NCI-H1417 treated with DMSO at 0.1 percent for 48 hours (cell line): ENCODE measurements around the gene LARGE1.

Experiments used
- DNase-seq: peaks from one replicate; lab custom pipeline; 2025; lab: John Stamatoyannopoulos, UW

The LARGE1 gene

DNA sequence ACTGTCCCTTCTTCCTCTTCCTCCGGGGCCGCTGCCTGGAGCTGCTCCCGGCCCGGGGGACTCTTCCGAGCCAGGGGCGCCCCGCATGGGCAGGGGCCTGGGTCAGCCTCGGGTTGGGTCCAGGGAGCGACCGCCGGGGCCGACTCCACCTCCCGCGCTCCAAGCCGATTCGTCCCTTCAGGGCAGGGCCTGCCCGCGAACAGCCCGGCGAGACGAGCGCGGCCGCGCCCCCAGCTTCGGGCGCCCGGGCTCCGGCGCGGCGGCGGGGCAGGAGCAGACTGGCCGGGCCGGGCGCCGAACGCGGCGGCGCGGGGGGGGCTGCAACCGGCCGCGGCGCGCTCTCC is at the start of gene LARGE1:
Gene LARGE1 (minus strand): TSS at position 280 of the 344 bp plus-strand sequence.
- no peak for DNase-seq

- DNase-seq, result no peak
Observed at GRCh38 chr22:33969045-33969444, 48.8 kb upstream of the LARGE1 start.

GRCh38 chr22:33964121-33964520 is 43.8 kb upstream of the LARGE1 start:
- DNase-seq, result no peak

DNA sequence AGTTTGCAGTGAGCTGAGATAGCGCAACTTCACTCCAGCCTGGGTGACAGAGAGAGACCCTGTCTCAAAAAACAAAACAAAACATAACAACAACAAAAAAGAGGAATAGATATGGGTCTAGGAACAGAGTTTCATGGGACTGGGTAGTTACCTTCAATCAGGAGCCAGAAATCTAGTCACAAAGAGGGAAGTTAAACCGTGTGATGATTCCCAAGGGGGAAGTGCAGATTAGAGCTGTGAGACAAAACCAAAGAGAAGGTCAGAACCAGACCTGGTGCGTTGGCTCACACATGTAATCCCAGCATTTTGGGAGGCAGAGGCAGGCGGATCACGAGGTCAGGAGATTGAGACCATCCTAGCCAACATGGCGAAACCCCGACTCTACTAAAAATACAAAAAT is 42.1 kb upstream of the LARGE1 start:
- DNase-seq, result no peak

GRCh38 chr22:33958741-33959140 is 38.5 kb upstream of the LARGE1 start:
- no peak for DNase-seq

- DNase-seq, result no peak
Observed at GRCh38 chr22:33957086-33957485, 36.8 kb upstream of the LARGE1 start.

GRCh38 chr22:33952776-33953175 is 32.5 kb upstream of the LARGE1 start:
- DNase-seq, result no peak

DNA sequence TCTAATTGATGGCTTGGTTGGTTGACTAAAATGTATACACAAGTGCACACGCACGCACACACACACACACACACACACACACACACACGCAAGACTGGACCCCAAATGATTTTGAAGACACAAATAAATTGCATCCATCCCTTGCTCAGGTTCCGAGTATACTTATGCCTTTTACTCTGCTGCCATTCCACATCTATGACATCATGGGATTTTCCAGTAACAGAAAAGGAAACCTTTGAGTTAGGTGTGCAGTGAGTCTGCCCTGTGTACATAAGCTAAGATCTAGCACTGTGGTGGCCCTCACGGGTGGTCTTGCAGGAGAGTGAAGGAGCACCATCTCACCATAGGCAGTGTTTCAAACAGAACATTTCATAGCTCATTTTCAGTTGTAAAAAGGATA is 20.5 kb upstream of the LARGE1 start:
- no peak for DNase-seq

DNA sequence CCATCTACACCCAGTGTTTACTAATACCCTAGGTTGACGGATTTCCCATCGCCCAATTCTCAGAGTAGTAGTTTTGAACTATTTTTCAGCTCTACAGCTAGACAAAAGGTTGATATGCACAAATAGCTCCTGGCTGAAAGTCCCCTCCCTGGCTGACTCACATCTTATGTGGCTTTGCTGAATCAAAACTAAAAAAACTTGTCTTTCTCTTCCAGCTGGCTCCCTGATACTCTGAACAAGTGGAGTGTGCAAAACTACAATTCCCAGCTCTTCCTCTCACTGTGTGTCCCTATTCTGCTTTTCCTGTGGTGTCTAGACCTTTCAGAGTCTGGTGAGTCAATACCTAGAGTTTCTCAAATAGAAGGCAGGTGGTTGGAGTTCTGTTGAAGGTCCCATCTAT is 12.7 kb upstream of the LARGE1 start:
- no peak for DNase-seq

- DNase-seq, result no peak
Observed at GRCh38 chr22:33931406-33931805, 11.1 kb upstream of the LARGE1 start.

DNA sequence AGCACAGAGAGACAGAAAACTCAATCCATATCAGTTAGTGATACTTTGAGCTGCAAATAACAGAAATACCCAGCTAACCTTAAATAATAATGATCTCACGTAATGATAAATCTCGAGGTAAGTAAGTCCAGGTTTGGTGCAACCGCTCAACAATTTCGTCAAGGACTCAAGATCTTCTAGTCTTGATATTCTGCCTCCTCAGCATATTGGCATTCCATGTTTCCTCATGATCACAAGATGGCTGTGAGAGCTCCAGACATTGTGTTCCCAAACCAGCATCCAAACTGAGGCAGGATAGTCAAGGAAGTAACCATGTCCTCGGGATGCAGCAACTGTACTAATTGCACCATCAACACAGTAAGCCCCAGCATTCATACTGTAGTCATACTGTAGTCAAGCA is 7.5 kb upstream of the LARGE1 start:
- no peak for DNase-seq

DNA sequence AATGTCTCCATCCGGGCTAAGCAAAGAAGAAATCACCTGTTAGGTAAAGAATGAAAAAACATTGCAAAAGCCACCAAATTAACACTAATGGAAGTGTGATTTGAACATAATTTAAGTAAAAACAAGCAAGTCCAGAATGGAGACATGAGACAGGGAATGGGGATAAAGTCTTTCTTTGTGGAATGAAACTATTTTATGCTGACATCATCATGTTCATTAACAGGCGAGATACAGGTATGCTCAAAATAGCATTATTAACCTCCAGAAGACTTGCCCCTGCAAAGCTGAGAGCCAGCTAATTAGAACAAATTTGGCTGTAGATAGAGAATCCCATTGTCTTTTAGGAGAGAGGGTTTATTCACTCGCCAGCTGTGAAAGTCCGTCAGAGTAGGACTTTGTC is 4.9 kb upstream of the LARGE1 start:
- DNase-seq, result no peak

- peak; percentile 39 for DNase-seq
Observed at GRCh38 chr22:33923660-33924246, 3.5 kb upstream of the LARGE1 start.

DNA sequence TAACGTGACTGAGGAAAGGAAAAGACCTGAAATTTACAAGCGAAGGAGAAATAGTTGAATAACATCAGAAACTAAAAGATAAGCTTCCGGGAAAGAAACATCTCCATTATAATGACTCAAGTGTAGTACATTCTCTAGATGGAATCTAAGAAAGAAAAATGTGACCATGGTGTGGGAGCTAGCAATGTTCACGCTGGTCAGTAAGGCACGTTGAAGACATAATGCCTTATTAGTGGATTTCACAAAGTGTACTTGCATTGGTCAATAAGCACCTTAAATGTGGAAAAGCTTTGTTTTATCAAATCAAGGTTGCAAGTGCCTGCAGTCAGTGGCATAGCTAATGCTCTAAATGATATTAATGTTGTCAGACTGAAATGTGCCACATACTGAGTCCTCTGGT is 2.8 kb upstream of the LARGE1 start:
- DNase-seq, result no peak

- DNase-seq, result no peak
Observed at GRCh38 chr22:33922349-33922681, 2.0 kb upstream of the LARGE1 start.

DNA sequence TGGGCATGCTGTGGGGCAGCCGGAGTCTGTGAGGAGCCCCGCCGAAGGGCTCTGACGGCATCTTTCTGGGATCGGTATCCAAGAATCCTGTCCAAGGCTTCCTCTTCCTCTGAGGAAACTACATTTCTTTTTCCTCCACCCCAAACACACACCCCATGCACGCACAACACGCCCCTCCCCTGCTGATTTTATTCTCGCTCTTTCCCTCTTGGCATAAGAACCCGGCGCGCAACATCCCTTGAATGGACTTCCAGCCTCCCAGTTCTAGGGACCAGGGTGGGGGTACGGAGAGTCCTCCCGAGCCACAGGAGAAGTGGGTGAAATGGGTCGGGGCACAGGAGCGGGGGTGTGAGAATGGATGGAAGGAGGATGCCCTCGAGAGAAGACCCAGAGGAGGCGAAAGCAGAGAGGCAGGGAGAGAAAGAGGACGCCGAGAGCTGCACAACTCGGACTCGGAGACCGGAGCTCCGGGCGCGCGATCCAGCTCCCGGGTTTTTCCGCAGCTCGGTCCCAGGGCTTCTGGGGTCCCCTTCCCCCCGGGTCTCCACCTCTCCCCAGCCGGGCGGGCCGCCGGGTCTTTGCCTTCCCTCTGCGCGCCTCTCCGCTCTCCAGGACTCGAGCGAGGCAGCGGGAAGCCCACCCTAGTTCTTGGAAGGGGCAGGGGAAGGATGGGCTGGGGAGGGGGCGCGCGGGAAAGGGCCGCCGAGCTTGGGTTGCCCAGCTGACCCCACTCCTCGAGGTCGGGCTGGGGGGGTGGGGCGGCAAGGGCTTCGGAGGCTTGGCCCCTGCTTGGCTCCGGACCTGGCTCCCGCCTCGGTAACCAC is 1.5 kb upstream of the LARGE1 start:
- no peak for DNase-seq

GRCh38 chr22:33920927-33921524 is 750 bp upstream of the LARGE1 start:
- DNase-seq, result peak; percentile 59

- no peak for DNase-seq
Observed at GRCh38 chr22:33919391-33920196, 682 bp downstream of the LARGE1 start.

DNA sequence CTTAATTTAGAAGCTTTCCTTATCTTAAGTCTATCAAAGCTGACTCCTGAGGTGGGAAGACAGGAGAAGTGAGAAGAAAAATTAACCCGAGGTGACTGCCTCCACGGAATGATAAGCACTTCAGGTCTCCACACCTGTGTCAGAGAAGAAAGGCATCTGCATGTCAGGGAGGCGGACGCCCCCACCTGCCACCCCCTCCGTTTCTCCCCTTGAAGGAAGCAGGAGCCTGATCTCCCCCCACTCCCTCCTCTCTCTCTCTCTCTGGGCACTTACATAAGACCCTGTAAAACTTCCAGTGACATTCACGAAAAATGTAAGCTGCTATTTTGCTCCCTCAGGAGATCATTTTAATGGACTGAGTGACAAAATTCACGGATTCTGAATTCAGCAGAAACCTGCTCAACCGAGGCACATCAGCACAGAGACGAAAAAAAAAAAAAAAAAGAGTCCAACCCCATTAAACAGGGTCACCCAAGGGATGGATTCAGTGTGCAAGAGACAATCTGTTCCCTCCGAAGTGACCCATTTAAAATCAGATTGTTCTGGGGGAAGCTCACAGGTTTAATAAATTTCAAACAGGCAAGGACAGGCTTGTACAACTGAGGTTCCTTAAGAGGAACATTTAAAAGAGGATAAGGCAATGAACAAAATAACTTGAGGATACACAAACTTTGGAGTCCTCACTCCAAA is 1.5 kb downstream of the LARGE1 start:
- no peak for DNase-seq

- DNase-seq, result no peak
Observed at GRCh38 chr22:33917744-33918406, 2.4 kb downstream of the LARGE1 start.

DNA sequence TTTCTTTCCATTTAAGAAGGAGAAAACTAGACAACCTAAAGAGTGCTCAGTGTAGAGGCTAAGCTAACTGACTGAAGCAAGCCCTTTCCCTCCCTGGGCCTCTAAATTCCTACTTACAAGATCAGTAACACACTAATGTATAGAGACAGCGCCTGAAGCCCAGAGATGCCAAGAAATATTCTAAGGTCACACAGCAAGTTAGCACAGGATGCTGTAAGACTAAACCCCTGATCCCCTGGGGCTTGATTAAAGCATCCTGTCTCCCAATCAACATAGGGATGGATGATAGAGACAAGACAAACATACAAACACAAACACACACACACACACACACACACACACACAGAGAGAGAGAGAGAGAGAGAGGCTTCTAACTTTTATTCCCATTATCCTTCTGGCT is 5.6 kb downstream of the LARGE1 start:
- no peak for DNase-seq

DNA sequence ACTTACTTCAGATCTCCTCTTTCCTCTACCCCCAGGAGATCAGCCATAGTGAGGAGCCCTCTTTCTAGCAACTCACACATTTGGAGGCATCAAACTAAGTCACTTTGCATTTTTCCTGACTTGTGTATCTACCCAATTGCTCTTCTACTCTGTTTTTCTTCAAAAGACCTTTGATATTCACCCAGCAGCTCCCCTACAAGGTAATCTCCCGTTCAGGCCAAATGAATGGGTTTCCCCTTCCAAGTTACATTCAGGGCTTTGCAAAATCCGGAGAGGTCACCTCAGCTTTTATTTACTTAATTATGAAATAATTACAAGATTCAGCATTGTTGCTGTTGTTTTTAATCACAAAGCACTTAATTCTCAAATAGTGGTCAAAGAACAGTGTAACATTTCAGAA is 6.1 kb downstream of the LARGE1 start:
- DNase-seq, result no peak
